CD4-positive, alpha-beta T cell treated with Interleukin-15 for 1 hour (primary cell): ENCODE results near the gene ANKRD44.
"Not testable (repeated sequence)": the region's sequence is repeated elsewhere in the genome, so short reads cannot be mapped to it uniquely, and the experiment has no call there.

ENCODE experiments used
- DNase-seq: peaks from one replicate; pipeline ENCODE4 v3.0.0-alpha.2; 2020

ANKRD44 gene

GRCh38 chr2:197256547-197257170 lies 53.9 kb downstream of the ANKRD44 start:
- DNase-seq = no peak

- DNase-seq = no peak
Measured at GRCh38 chr2:197256021-197256420, 54.6 kb downstream of the ANKRD44 start.

GRCh38 chr2:197255543-197255942 lies 55.0 kb downstream of the ANKRD44 start:
- DNase-seq = peak; percentile 88

- no peak for DNase-seq
Measured at GRCh38 chr2:197254776-197255530, 55.6 kb downstream of the ANKRD44 start.

GRCh38 chr2:197251576-197251975 lies 59.0 kb downstream of the ANKRD44 start:
- no peak for DNase-seq

GRCh38 chr2:197251163-197251562 lies 59.4 kb downstream of the ANKRD44 start:
- DNase-seq = no peak

- no peak for DNase-seq
Measured at GRCh38 chr2:197250084-197250397, 60.5 kb downstream of the ANKRD44 start.

- no peak for DNase-seq
Measured at GRCh38 chr2:197249381-197250083, 61.0 kb downstream of the ANKRD44 start.

- DNase-seq = peak; percentile 42
Measured at GRCh38 chr2:197248623-197249022, 62.0 kb downstream of the ANKRD44 start.

GRCh38 chr2:197248001-197248401 lies 62.6 kb downstream of the ANKRD44 start:
- no peak for DNase-seq

- no peak for DNase-seq
Measured at GRCh38 chr2:197247083-197247482, 63.5 kb downstream of the ANKRD44 start.

- no peak for DNase-seq
Measured at GRCh38 chr2:197245829-197246804, 64.5 kb downstream of the ANKRD44 start.

- DNase-seq = no peak
Measured at GRCh38 chr2:197244349-197244748, 66.2 kb downstream of the ANKRD44 start.

GRCh38 chr2:197242719-197243118 lies 67.9 kb downstream of the ANKRD44 start:
- no peak for DNase-seq

GRCh38 chr2:197241596-197241995 lies 69.0 kb downstream of the ANKRD44 start:
- no peak for DNase-seq

GRCh38 chr2:197241153-197241552 lies 69.4 kb downstream of the ANKRD44 start:
- DNase-seq = no peak

GRCh38 chr2:197240421-197241041 lies 70.0 kb downstream of the ANKRD44 start:
- no peak for DNase-seq

- DNase-seq = not testable (repeated sequence)
Measured at GRCh38 chr2:197240018-197240417, 70.6 kb downstream of the ANKRD44 start.

GRCh38 chr2:197239434-197239833 lies 71.1 kb downstream of the ANKRD44 start:
- DNase-seq = no peak

- no peak for DNase-seq
Measured at GRCh38 chr2:197238043-197238365, 72.6 kb downstream of the ANKRD44 start.

- DNase-seq = no peak
Measured at GRCh38 chr2:197237291-197238042, 73.1 kb downstream of the ANKRD44 start.

GRCh38 chr2:197236816-197237215 lies 73.8 kb downstream of the ANKRD44 start:
- DNase-seq = no peak
